ENCODE results near the gene GALE. TPM values are rescaled to one million over a fixed set of nuclear protein-coding genes. Genes with fewer than 3 reads are reported as not detected.
A peak's percentile ranks its signal among the peaks of the same experiment; 100 is the strongest.

GALE gene
- total RNA-seq, 1 experiment from 2014 or later: 86.0 TPM

GRCh38 chr1:23792151-23792945 is 8.2 kb downstream of the GALE start:
- no TSS peak for BruUV-seq (replicated peaks)

GRCh38 chr1:23791516-23792047 is 9.0 kb downstream of the GALE start:
- CTCF ChIA-PET: interaction anchor here (0.8 kb wide), 1 partner anchor 20 kb away, joined by 4 read pairs; no protein-coding TSS in a partner anchor
- ATAC-seq (peak; percentile 34), DNase-seq (peak; percentile 39)
- Histone ChIP-seq H3K4me3 (ENCODE audit: low read length) (peak overlapping the region; percentile 100), H3K27ac (ENCODE audit: low read length) (peak overlapping the region; percentile 44; the same call in 1 of the 2 replicates), H3K9ac (ENCODE audit: low read length) (peak overlapping the region; percentile 90), H4K20me1 (ENCODE audit: low read length) (no peaks in the 10 kb centered on the region), H3K4me2 (ENCODE audit: low read length) (peak overlapping the region; percentile 100), H3K9me2 (replicated peaks; ENCODE audit: low read length) (no peaks in the 10 kb centered on the region), H2AFZ (ENCODE audit: low read length) (peak overlapping the region; percentile 68), H3K79me2 (ENCODE audit: low read length) (peaks cover 32% of the 10 kb centered on the region), H3K4me1 (ENCODE audit: insufficient read depth, low read length) (peaks cover 24% of the 10 kb centered on the region), H3F3A (ENCODE audit: low read length, unreplicated experiment) (peaks cover 13% of the 10 kb centered on the region), H3K9me3 (ENCODE audit: low read length) (no peaks in the 10 kb centered on the region), H3K27me3 (ENCODE audit: low read length) (no peaks in the 10 kb centered on the region), H3K36me3 (ENCODE audit: low read depth, low read length) (peaks cover 20% of the 10 kb centered on the region)
- intact Hi-C loops (cut with micrococcal nuclease): no loop called here
- no peak for TF ChIP-seq EZH2 (IDR thresholded peaks at IDR 0.05; ENCODE audit: low read length, unreplicated experiment)
- TF ChIP-seq EZH2phosphoT487 (IDR thresholded peaks at IDR 0.05; ENCODE audit: borderline replicate concordance, low read length): no peak
- TF ChIP-seq CTCF (conservative IDR thresholded peaks at IDR 0.05; ENCODE audit: low read depth, low read length): no peak
- POLR2A ChIA-PET (ENCODE audit: unreplicated experiment): interaction anchor here (0.7 kb wide), 1 partner anchor 8 kb away, joined by 7 read pairs; no protein-coding TSS in a partner anchor
- no TSS peak for BruUV-seq (replicated peaks)

More at GRCh38 chr1:23792151-23792945, 8.2 kb downstream of the GALE start:
- no peak overlapping the region for H3K27ac ChIP-seq (ENCODE audit: low read length)
- intact Hi-C loops (cut with micrococcal nuclease): no loop called here
- no peak for DNase-seq
- peak overlapping the region; percentile 90 for H3K9ac ChIP-seq (ENCODE audit: low read length)
- no peak for ATAC-seq
- peaks cover 15% of the 10 kb centered on the region for H3K36me3 ChIP-seq (ENCODE audit: low read depth, low read length)
- H4K20me1 ChIP-seq (ENCODE audit: low read length): no peaks in the 10 kb centered on the region
- no peaks in the 10 kb centered on the region for H3K27me3 ChIP-seq (ENCODE audit: low read length)
- H3F3A ChIP-seq (ENCODE audit: low read length, unreplicated experiment): peaks cover 13% of the 10 kb centered on the region
- peak overlapping the region; percentile 100 for H3K4me3 ChIP-seq (ENCODE audit: low read length)
- H2AFZ ChIP-seq (ENCODE audit: low read length): no peak overlapping the region
- H3K9me3 ChIP-seq (ENCODE audit: low read length): no peaks in the 10 kb centered on the region
- TF ChIP-seq EZH2 (IDR thresholded peaks at IDR 0.05; ENCODE audit: low read length, unreplicated experiment): no peak
- TF ChIP-seq CTCF (conservative IDR thresholded peaks at IDR 0.05; ENCODE audit: low read depth, low read length): no peak
- no peak for TF ChIP-seq EZH2phosphoT487 (IDR thresholded peaks at IDR 0.05; ENCODE audit: borderline replicate concordance, low read length)
- POLR2A ChIA-PET (ENCODE audit: unreplicated experiment): interaction anchor here (0.7 kb wide), 1 partner anchor 7 kb away, joined by 7 read pairs; no protein-coding TSS in a partner anchor
- H3K79me2 ChIP-seq (ENCODE audit: low read length): peaks cover 28% of the 10 kb centered on the region
- CTCF ChIA-PET: no interaction called here
- H3K4me1 ChIP-seq (ENCODE audit: insufficient read depth, low read length): peaks cover 24% of the 10 kb centered on the region
- no peaks in the 10 kb centered on the region for H3K9me2 ChIP-seq (replicated peaks; ENCODE audit: low read length)
- peak overlapping the region; percentile 100 for H3K4me2 ChIP-seq (ENCODE audit: low read length)
